Vagina (tissue), 2 donors: ENCODE data around the gene TTLL11. TPM values are rescaled to one million over a fixed set of nuclear protein-coding genes. Genes with fewer than 3 reads are reported as not detected.

Source experiments
- DNase-seq, 2 donors: peaks; one replicate each; pipeline ENCODE4 v3.0.0-alpha.2; 2017; ENCODE audit errors: extremely low spot score in 2 of 2
- H3K27ac ChIP-seq: fragments of 200-600 bp; sonication (generic); one replicate; pipeline ENCODE4 v1.5.1; 2019
- H3K27me3 ChIP-seq: fragments of 200-600 bp; sonication (generic); one replicate; pipeline ENCODE4 v1.5.1; 2019
- H3K36me3 ChIP-seq, 2 donors: fragments of 200-600 bp; sonication (generic); one replicate each; pipeline ENCODE4 v1.5.1; 2017 to 2019
- H3K4me1 ChIP-seq: fragments of 200-600 bp; sonication (generic); one replicate; pipeline ENCODE4 v1.5.1; 2019
- H3K4me3 ChIP-seq, 2 donors: fragments of 200-600 bp; sonication (generic); 1 replicate in 1 of 2; 2 replicates in 1 of 2; pipeline ENCODE4 v1.5.1; 2016 to 2019
- H3K9me3 ChIP-seq: fragments of 200-600 bp; sonication (generic); one replicate; pipeline ENCODE4 v1.5.1; 2019
- CTCF ChIP-seq, 3 experiments: fragments of 450-650 bp in 2 of 3; fragments of 200-600 bp in 1 of 3; sonication (generic) in 1 of 3; IDR thresholded peaks; one replicate each; pipeline ENCODE4 v1.5.1; 2017 to 2019; ENCODE audit warnings: antibody characterized with exemption in 3 of 3, mild to moderate bottlenecking in 2 of 3, moderate library complexity in 2 of 3
- POLR2A ChIP-seq, 2 donors: fragments of 450-650 bp; IDR thresholded peaks; one replicate each; pipeline ENCODE4 v1.6.1; 2017; ENCODE audit warnings: antibody characterized with exemption in 2 of 2, mild to moderate bottlenecking in 2 of 2, moderate library complexity in 2 of 2
- POLR2AphosphoS5 ChIP-seq, 2 donors: sonication (generic); formaldehyde crosslinking; IDR thresholded peaks; one replicate each; pipeline ENCODE4 v1.9.0; 2017; ENCODE audit warnings: antibody characterized with exemption in 2 of 2, mild to moderate bottlenecking in 2 of 2, low read depth in 1 of 2; ENCODE audit not compliant: insufficient read depth in 1 of 2
- intact Hi-C: fragments of 100-400 bp; cut with DNase I; formaldehyde crosslinking; loops from one replicate; pipeline ENCODE4 v1.15.1; 2023
- total RNA-seq: library from RNA; depleted of rRNA; stranded (reverse); fragments of >200 nt; gene quantifications from one replicate; pipeline ENCODE4 v1.2.3, GENCODE V29; 2016

TTLL11 gene
- total RNA-seq, 1 donor from 2014 or later: 11.0 TPM

- Histone ChIP-seq H3K4me3 (no peak overlapping the region), H3K27me3 (no peaks in the 10 kb centered on the region), H3K9me3 (no peaks in the 10 kb centered on the region), H3K4me1 (peaks cover 6% of the 10 kb centered on the region), H3K27ac (no peak overlapping the region), H3K36me3 (no peaks in the 10 kb centered on the region)
- intact Hi-C loops: no loop called here
- DNase-seq: no peak
- no peak for TF ChIP-seq POLR2AphosphoS5 (IDR thresholded peaks at IDR 0.05; ENCODE audit: insufficient read depth in 1 of 2, low read depth in 1 of 2)
- TF ChIP-seq POLR2A (IDR thresholded peaks at IDR 0.05): no peak
Measured at GRCh38 chr9:122131401-122132001, 38.4 kb upstream of the TTLL11 start.

- DNase-seq: no peak
- no peak overlapping the region for H3K27ac ChIP-seq
- no peaks in the 10 kb centered on the region for H3K9me3 ChIP-seq
- no peak for TF ChIP-seq POLR2A (IDR thresholded peaks at IDR 0.05)
- no peak for TF ChIP-seq POLR2AphosphoS5 (IDR thresholded peaks at IDR 0.05; ENCODE audit: insufficient read depth in 1 of 2, low read depth in 1 of 2)
- no peak for TF ChIP-seq CTCF (IDR thresholded peaks at IDR 0.05)
- H3K36me3 ChIP-seq: no peaks in the 10 kb centered on the region
- H3K27me3 ChIP-seq: no peaks in the 10 kb centered on the region
- H3K4me1 ChIP-seq: peaks cover 13% of the 10 kb centered on the region
- intact Hi-C loops: no loop called here
- no peak overlapping the region for H3K4me3 ChIP-seq
Measured at GRCh38 chr9:122130837-122131236, 37.7 kb upstream of the TTLL11 start.

- no peaks in the 10 kb centered on the region for H3K36me3 ChIP-seq
- no peak for DNase-seq
- TF ChIP-seq POLR2A (IDR thresholded peaks at IDR 0.05): no peak
- no peak for TF ChIP-seq CTCF (IDR thresholded peaks at IDR 0.05)
- TF ChIP-seq POLR2AphosphoS5 (IDR thresholded peaks at IDR 0.05; ENCODE audit: insufficient read depth in 1 of 2, low read depth in 1 of 2): no peak
- intact Hi-C loops: no loop called here
- no peaks in the 10 kb centered on the region for H3K9me3 ChIP-seq
- peaks cover 4% of the 10 kb centered on the region for H3K27me3 ChIP-seq
- no peak overlapping the region for H3K27ac ChIP-seq
- H3K4me3 ChIP-seq: no peak overlapping the region
- peaks cover 15% of the 10 kb centered on the region for H3K4me1 ChIP-seq
Measured at GRCh38 chr9:122129969-122130368, 36.9 kb upstream of the TTLL11 start.

- intact Hi-C loops: no loop called here
Measured at GRCh38 chr9:122128969-122129343, 35.8 kb upstream of the TTLL11 start.

More at GRCh38 chr9:122128969-122129343, 35.8 kb upstream of the TTLL11 start:
- TF ChIP-seq CTCF (IDR thresholded peaks at IDR 0.05): no peak
- no peak for TF ChIP-seq POLR2AphosphoS5 (IDR thresholded peaks at IDR 0.05; ENCODE audit: insufficient read depth in 1 of 2, low read depth in 1 of 2)
- no peak for TF ChIP-seq POLR2A (IDR thresholded peaks at IDR 0.05)
- no peak for DNase-seq
- H3K4me1 ChIP-seq: peaks cover 15% of the 10 kb centered on the region
- no peak overlapping the region for H3K27ac ChIP-seq
- no peaks in the 10 kb centered on the region for H3K9me3 ChIP-seq
- H3K36me3 ChIP-seq: no peaks in the 10 kb centered on the region
- peaks cover 4% of the 10 kb centered on the region for H3K27me3 ChIP-seq
- H3K4me3 ChIP-seq: no peak overlapping the region
